ENCODE data around the gene NISCH.

NISCH gene

DNA sequence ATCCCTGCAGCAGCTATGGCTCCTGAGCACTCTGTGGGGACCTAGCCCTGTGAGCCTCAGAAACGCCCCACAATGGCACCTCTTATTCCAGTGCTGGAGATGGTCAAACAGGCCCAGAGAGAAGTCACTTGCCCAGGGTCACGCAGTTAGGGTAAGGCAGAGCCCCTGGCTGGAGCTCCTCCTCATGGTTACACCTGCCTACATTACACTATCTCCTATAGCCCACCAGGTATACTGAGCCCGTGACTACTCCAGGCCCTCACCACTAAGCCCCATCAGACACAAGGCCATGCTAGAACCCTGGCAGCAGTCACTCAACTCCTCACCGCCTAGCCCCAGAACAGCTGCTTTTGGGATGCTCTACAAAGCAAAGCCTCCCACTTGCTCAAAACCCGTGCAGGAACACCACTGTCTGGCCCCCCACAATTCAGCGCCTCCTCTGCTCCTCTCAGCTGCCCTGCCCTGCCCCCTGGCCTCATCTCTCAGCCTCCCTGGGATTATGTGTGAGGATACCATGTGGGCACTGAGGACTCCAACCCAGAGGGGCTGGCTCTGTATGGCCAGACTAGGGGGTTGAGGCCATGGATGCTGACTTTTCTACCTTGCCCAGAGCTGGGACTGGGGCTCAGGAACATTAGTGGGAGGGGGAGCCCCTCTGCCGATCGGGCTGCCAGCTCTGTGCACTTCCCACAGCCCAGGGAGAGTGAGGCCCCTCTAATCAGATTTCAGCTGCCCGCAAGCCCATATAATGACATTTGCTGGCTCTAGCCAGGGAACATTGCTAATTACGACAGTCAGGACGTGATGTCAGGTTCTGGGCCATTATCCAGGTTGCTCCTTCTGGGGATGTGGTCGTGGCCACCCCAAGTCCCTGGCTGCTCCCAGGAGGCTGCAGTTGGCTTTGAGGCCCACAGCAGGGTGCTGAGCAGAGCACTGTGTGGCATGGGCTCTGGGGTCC lies 74.3 kb downstream of the NISCH start:
- DNase-seq (ENCODE audit: low read depth) = no peak
- H3K4me3 ChIP-seq (ENCODE audit: control insufficient read depth, low read depth, low read length) = no peak overlapping the region
- TF ChIP-seq CTCF (IDR thresholded peaks at IDR 0.05; ENCODE audit: control insufficient read depth, insufficient read depth, low read depth, low read length, missing control alignments) = no peak

DNA sequence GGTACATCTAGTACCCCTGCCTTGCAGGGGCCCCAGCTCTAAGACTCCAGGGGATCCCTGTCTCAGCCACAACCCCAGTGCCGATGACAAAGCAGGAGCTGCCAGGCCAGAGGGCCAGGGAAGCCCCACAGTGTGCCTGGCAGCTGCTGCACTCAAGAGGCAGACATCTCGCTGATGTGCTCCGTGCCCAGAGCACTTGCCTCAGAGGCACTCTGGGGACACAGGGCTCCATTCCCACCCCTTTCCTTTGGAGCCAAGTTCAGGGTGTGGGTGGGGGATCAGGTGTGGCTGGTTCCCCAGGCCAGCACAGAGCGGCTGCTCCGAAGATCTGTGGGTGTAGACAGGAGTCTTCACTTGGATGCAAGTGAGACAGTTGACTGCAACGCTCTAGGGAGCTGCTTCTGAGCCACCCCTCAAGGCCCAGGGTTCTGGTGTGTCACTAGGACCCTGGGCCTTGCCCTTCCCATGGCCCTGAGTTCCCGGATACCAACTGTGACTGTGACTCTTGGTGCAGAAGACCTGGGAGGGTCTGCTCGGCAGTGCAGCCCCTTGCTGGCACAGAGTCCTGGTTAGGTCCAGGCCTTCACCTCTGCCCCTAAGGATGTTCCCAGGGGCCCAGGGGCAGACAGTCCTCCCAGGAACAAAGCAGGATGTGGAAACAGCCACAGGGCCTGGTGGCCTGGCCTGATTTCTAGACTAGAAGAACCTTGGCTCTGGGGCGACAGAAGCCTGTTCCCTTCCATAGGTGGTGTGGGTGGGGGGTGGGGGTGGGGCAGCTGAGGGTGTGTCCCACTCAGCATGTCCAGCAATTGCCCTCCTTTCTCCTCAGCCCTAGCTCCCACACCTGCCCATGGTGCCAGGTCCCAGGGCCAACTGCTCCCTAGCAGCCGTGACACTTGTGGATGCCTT lies 75.8 kb downstream of the NISCH start:
- no peak for DNase-seq (ENCODE audit: low read depth)
- TF ChIP-seq CTCF (IDR thresholded peaks at IDR 0.05; ENCODE audit: control insufficient read depth, insufficient read depth, low read depth, low read length, missing control alignments) = no peak
- H3K4me3 ChIP-seq (ENCODE audit: control insufficient read depth, low read depth, low read length) = no peak overlapping the region

DNA sequence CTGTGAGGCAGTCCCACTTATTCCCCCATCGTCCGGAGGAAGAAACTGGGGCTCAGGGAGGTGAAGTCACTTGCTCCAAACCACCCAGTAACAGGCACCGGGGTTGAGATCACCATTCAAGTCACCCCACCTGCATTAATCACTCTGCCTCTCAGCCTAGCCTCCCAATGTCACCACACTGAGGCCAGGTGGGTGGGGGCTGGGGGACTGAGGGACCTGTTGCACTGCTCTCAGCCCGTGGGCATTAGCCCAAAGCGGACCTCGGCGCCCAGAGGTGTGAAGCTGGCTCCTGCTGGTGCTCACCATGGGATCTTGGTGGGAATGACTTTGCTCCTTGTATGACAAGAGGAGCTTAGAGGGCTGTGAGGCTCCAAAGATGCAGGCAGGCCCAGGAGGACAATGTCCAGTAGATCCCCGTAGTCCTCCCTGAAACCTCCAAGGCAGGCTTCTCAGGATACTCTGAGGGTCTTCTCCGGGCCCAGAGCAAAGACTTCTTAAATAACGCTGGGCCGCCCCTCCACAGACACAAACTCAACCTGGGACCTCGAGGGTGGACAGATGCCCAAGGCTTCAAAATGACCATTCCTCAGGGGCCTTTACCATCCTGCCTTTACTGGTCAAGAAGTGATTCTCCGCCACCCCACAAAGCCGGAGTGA lies 76.6 kb downstream of the NISCH start:
- no peak for DNase-seq (ENCODE audit: low read depth)
- TF ChIP-seq CTCF (IDR thresholded peaks at IDR 0.05; ENCODE audit: control insufficient read depth, insufficient read depth, low read depth, low read length, missing control alignments) = no peak
- peak overlapping the region; percentile 82 for H3K4me3 ChIP-seq (ENCODE audit: control insufficient read depth, low read depth, low read length)

DNA sequence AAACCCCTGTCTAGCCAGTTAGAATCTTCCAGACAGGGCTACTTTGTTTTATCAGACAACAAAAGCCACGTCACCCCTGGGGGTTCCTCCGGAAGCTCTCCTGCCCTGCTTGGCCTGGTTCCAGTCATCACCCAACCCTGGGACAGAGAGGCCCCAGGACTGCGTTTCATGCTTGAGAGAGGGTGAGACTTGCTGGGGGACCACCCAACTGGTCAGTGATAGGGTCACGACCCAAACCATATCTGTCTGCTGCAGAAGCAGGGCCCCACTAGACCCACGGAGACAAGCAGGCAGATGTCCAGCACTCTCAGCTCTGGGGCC lies 77.1 kb downstream of the NISCH start:
- no peak for TF ChIP-seq CTCF (IDR thresholded peaks at IDR 0.05; ENCODE audit: control insufficient read depth, insufficient read depth, low read depth, low read length, missing control alignments)
- no peak for DNase-seq (ENCODE audit: low read depth)
- peak overlapping the region; percentile 82 for H3K4me3 ChIP-seq (ENCODE audit: control insufficient read depth, low read depth, low read length)

GRCh38 chr3:52532838-52533622 lies 77.6 kb downstream of the NISCH start:
- peak overlapping the region; percentile 82 for H3K4me3 ChIP-seq (ENCODE audit: control insufficient read depth, low read depth, low read length)
- DNase-seq (ENCODE audit: low read depth) = no peak
- TF ChIP-seq CTCF (IDR thresholded peaks at IDR 0.05; ENCODE audit: control insufficient read depth, insufficient read depth, low read depth, low read length, missing control alignments) = no peak

Data from AG09309 (cell line).